GM19099 (cell line): ENCODE results near the gene RAB11FIP3.

Experiments used
- POLR2A ChIP-seq: IDR thresholded peaks from 3 replicates; pipeline ENCODE4 v1.6.1; 2011; ENCODE audit warnings: low read depth; ENCODE audit not compliant: insufficient read length; ENCODE audit errors: extremely low read depth

Gene RAB11FIP3

GRCh38 chr16:471353-472198 is 46.1 kb downstream of the RAB11FIP3 start:
- TF ChIP-seq POLR2A = no peak

- no peak for TF ChIP-seq POLR2A
Measured at GRCh38 chr16:472199-472504, 46.7 kb downstream of the RAB11FIP3 start.

GRCh38 chr16:473046-474043 is 47.9 kb downstream of the RAB11FIP3 start:
- TF ChIP-seq POLR2A = no peak

GRCh38 chr16:474420-475122 is 49.1 kb downstream of the RAB11FIP3 start:
- TF ChIP-seq POLR2A = no peak

GRCh38 chr16:476039-476438 is 50.6 kb downstream of the RAB11FIP3 start:
- TF ChIP-seq POLR2A = no peak

- no peak for TF ChIP-seq POLR2A
Measured at GRCh38 chr16:477301-478157, 52.1 kb downstream of the RAB11FIP3 start.

- TF ChIP-seq POLR2A = no peak
Measured at GRCh38 chr16:482468-483185, 57.2 kb downstream of the RAB11FIP3 start.

GRCh38 chr16:483341-484075 is 58.1 kb downstream of the RAB11FIP3 start:
- no peak for TF ChIP-seq POLR2A

- no peak for TF ChIP-seq POLR2A
Measured at GRCh38 chr16:489606-490005, 64.2 kb downstream of the RAB11FIP3 start.

- TF ChIP-seq POLR2A = no peak
Measured at GRCh38 chr16:490768-491167, 65.3 kb downstream of the RAB11FIP3 start.

GRCh38 chr16:491220-491919 is 65.9 kb downstream of the RAB11FIP3 start:
- no peak for TF ChIP-seq POLR2A

GRCh38 chr16:492211-492875 is 66.9 kb downstream of the RAB11FIP3 start:
- no peak for TF ChIP-seq POLR2A

GRCh38 chr16:495127-495748 is 69.8 kb downstream of the RAB11FIP3 start:
- TF ChIP-seq POLR2A = no peak
